PFSK-1 (cell line): Measurements from ENCODE around the gene PHACTR1.

Source experiments
- POLR2AphosphoS5 ChIP-seq: IDR thresholded peaks from 2 replicates; pipeline ENCODE4 v1.6.1; 2012; ENCODE audit warnings: low read depth, mild to moderate bottlenecking, control low read depth, low read length, moderate library complexity
- SIN3A ChIP-seq: IDR thresholded peaks from 2 replicates; pipeline ENCODE4 v1.6.1; 2012; ENCODE audit warnings: mild to moderate bottlenecking, low read length, moderate library complexity, borderline replicate concordance; ENCODE audit not compliant: insufficient read depth
- TAF1 ChIP-seq: IDR thresholded peaks from 2 replicates; pipeline ENCODE4 v1.6.1; 2012; ENCODE audit warnings: low read length, control low read depth, borderline replicate concordance; ENCODE audit not compliant: insufficient read depth

DNA sequence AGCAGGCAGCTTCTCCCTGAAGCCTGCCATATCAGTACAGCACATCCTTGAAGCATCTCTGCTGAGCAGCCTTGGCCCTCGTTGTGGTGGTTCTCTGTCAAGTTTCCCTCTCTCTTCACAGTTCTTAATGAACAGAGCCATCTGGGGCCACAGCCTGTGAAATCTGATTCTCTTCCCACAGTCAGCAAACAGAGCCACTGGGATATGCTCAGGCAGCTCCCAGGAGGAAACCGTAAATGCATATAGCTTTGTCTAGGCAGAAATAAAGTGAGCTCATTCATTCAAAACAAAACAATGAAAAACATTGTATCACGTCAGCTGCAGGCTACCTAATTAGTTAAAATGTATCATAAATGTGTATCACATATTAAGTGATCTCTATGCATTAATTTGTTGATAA, 531.5 kb downstream of the PHACTR1 start:
- TF ChIP-seq SIN3A (no peak), POLR2AphosphoS5 (no peak), TAF1 (no peak)
